HG02678 (cell line): ENCODE measurements around the gene PPA1.
"Not testable (repeated sequence)": the region's sequence is repeated elsewhere in the genome, so short reads cannot be mapped to it uniquely, and the experiment has no call there.

Experiments used
- ATAC-seq: cut with Tn5 transposase; IDR thresholded peaks from one replicate; pipeline ENCODE4 v1.9.1; 2021; ENCODE audit warnings: mild to moderate bottlenecking, moderate library complexity; ENCODE audit not compliant: unreplicated experiment

The PPA1 gene

GRCh38 chr10:70175516-70175915 is 57.7 kb downstream of the PPA1 start:
- no peak for ATAC-seq

- no peak for ATAC-seq
Measured at GRCh38 chr10:70174058-70174741, 59.0 kb downstream of the PPA1 start.

DNA sequence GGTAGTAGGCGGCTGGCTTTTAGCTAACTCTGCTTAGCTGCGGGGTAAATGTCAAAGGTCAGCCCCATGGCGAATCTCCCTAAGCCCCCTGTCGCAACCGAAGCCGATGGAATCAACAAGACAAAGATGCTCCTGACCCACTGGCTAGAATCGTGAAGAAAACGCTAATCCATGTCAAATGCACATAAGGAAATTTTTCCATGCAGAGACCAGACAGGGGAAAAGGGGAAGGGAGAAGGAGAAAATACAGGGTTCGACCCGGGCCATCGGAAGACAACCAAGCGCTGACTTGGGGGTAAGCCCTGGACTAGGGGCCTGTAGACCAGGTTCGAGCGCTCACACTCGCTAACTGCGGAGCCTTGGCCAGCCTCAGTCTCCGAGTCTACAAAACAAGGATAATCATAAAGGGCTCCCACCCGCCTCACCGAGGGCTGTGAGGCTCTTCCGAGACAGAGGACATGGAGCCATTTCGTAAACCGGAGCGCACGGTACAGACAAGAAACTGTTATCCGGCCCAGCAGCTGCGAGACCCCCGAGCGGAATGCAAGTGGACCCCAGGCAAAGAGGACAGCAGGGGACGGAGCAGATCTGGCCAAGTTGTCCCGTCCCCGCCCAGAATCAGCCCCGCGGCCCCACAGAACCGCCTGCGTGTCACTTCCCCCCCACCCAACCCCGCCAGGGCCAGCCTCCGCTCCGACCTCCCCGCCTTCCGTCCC is 63.4 kb downstream of the PPA1 start:
- no peak for ATAC-seq

DNA sequence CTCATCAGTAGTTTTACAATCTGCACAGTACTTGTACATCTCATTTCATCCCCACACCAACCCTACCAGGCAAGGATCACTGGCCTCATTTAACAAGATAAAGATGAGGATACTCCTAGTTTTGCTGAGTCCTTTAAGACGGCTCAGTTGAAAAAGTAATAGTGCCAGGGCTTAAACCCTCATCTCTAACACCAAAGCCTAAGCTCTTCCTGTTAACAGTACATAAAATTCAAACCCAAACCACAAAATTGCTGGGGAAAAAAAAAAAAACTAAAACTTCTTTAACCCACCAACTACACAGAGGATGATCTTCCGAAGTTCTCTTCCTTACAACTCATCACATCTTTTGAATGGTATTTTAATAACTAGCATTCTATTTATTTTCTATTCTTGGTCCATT is 64.2 kb downstream of the PPA1 start:
- ATAC-seq: no peak

- ATAC-seq: no peak
Measured at GRCh38 chr10:70167246-70167645, 66.0 kb downstream of the PPA1 start.

GRCh38 chr10:70166394-70166793 is 66.8 kb downstream of the PPA1 start:
- no peak for ATAC-seq

DNA sequence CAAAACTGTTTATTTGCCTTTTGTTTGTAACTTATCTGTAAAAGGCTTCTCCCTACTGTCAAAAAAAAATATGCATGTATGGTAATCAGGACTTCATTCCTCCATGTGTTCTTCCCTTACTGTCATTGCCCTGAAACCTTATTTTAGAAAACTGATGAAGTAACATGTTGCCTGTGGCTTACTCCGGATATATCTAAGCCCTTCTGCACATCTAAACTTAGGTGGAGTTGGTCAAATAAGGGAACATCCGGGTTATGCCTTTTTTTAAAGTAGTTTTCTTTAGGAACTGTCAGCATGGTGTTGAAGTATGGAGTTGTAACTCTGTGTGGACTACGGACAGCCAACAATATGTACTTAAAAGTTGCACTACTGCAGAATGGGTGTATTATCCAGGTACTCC is 69.1 kb downstream of the PPA1 start:
- ATAC-seq: no peak

DNA sequence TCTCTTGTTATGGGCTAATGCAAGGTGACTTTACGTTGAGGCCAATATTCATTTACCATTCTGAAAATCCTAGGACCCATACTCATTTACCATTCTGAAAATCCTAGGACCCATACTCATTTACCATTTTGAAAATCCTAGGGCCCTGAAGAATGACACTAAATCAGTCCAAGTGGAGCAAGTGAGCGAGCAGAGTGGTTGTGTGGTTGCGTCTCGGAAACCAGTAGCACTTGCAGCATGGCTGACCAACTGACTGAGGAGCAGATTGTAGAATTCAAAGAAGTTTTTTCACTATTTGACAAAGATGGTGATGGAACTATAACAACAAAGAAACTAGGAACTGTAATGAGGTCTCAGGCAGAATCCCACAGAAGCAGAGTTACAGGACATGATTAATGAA is 69.8 kb downstream of the PPA1 start:
- no peak for ATAC-seq

DNA sequence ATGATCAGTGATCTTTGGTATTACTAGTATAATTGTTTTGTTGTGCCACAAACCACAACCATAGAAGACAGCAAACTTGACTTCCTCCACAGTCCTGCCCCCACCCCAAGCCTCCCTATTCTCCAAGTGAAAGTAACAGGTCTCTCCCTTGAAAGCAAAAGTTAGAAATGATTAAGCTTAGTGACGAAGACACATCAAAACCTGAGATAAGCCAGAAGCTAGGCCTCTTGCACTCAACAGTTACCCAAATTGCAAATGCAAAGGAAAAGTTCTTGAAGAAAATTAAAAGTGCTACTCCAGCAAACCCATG is 70.4 kb downstream of the PPA1 start:
- peak; percentile 75 for ATAC-seq

GRCh38 chr10:70162151-70162891 is 70.9 kb downstream of the PPA1 start:
- no peak for ATAC-seq

- ATAC-seq: no peak
Measured at GRCh38 chr10:70160798-70161197, 72.4 kb downstream of the PPA1 start.

GRCh38 chr10:70159366-70159765 is 73.9 kb downstream of the PPA1 start:
- not testable (repeated sequence) for ATAC-seq

DNA sequence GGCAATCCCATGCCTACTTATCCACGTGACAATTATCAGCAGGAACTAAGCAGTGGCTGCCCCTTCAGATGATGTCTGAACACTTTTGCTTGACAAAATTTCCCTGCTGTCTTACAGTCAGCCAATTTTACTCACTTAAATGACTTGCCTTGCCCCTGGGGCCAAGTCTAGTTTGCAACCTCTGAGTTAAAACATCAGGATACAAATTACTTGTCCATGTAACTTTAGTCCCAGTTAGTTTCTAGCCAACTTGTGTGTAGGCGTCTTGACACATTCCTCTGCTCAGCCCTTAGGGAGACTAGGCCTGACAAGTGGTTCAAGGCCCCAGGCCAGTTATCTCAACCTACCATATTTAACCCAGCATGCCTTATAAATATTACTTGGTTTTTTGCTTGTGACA is 75.1 kb downstream of the PPA1 start:
- ATAC-seq: no peak

DNA sequence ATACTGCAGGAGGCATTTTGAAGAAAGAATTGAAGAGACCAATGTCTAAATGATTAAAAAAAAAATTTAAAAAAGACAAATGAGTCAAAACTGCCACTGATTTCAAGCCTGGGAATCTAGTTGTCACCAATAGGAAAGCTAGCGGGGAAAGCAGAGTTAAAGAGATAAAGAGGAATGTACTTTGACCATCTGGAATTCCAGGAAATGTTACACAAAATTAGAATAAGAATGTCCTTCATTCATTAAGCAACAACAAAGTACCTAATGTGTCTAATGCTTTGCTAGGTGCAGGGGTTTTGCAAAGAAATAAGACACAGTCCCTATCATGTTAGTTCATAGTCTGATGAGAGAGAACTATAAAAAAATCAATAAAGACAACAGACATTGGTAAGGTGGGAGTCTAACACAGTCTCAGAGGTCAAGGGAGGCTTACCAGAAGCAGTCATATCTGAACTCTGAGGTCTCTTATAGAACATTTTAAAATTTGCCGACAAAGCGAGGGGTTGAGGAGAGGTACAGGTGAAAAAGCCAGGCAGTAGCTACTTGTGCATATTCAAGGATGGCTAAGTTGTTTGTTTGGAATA is 77.9 kb downstream of the PPA1 start:
- no peak for ATAC-seq
